GM12878 (cell line): ENCODE results near the gene LSAMP.

Source experiments
- BCL11A ChIP-seq: IDR thresholded peaks from 2 replicates; pipeline ENCODE4 v1.6.1; 2011; ENCODE audit warnings: low read depth, low read length
- NR2F1 ChIP-seq: fragments of 450-650 bp; conservative IDR thresholded peaks from 2 replicates; pipeline ENCODE4 v1.6.1; 2017; ENCODE audit warnings: mild to moderate bottlenecking
- PML ChIP-seq: IDR thresholded peaks from 2 replicates; pipeline ENCODE4 v1.6.1; 2012; ENCODE audit warnings: low read length, inconsistent platforms
- YBX1 ChIP-seq: fragments of 450-650 bp; IDR thresholded peaks from 2 replicates; pipeline ENCODE4 v1.6.1; 2016; ENCODE audit warnings: antibody characterized with exemption
- TF ChIP-seq, protein P1 (sequence below), 3 experiments: IDR thresholded peaks in 2 of 3; conservative IDR thresholded peaks in 1 of 3; 2 replicates each; pipeline ENCODE4 v1.5.1; 2011; ENCODE audit warnings: low read depth in 3 of 3, low read length in 3 of 3, mild to moderate bottlenecking in 3 of 3, control low read depth in 2 of 3, moderate library complexity in 2 of 3, inconsistent platforms in 1 of 3, mixed read lengths in 1 of 3; ENCODE audit not compliant: control insufficient read depth in 2 of 3, insufficient read depth in 1 of 3; ENCODE audit errors: extremely low read depth in 1 of 3
- TF ChIP-seq, protein P2 (sequence below): IDR thresholded peaks from 2 replicates; pipeline ENCODE4 v1.6.1; 2011; ENCODE audit warnings: borderline replicate concordance, low read depth, mild to moderate bottlenecking, moderate library complexity, low read length; ENCODE audit not compliant: insufficient read depth, poor library complexity, severe bottlenecking
- TF ChIP-seq, protein P3 (sequence below): IDR thresholded peaks from 2 replicates; pipeline ENCODE4 v1.6.1; 2011; ENCODE audit warnings: mild to moderate bottlenecking, low read depth, low read length, moderate library complexity; ENCODE audit not compliant: insufficient replicate concordance

DNA sequence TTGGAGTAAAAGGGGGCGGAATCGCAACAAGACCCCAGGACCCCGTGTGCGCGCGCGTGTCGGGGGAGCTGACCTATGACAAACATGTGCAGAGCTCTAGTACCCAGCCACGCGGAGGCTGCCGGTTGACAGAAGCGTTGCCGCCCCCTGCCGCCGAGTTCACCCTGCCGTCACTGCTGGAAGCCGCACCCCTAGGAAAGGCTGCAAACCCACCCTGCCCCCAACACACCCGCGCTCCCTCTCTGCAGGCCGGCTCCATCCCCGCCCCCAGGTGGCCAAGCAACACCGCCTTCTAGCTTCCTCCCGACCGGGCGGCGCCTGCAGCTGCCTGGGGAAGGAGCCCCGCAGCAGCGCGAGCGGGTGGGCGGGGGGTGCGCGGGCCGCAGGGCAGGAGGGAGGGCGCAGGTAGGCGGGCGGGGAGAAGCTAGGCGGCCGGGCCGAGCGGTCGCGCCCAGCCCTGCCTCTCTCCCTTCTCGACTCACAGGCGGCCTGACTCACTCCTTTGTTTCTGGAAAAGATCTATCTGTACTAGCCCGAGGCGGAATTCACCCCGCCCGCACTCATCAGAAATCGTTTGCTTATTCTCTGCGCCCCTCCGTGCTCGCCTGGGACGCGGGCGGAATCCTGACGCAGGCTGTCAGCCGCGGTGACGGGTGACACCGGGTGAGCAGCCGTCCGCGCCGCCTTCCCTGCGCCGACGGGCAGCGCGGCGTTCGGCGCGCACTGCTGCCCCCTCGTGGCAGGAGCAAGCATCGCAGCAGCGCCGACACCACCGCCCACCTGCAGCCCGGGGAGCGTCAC is 661.1 kb downstream of the LSAMP start:
- TF ChIP-seq YBX1 (no peak), BCL11A (no peak), NR2F1 (peak; percentile 28; the same call in 1 of the 2 replicates), PML (no peak)
- TF ChIP-seq, protein P1, sequence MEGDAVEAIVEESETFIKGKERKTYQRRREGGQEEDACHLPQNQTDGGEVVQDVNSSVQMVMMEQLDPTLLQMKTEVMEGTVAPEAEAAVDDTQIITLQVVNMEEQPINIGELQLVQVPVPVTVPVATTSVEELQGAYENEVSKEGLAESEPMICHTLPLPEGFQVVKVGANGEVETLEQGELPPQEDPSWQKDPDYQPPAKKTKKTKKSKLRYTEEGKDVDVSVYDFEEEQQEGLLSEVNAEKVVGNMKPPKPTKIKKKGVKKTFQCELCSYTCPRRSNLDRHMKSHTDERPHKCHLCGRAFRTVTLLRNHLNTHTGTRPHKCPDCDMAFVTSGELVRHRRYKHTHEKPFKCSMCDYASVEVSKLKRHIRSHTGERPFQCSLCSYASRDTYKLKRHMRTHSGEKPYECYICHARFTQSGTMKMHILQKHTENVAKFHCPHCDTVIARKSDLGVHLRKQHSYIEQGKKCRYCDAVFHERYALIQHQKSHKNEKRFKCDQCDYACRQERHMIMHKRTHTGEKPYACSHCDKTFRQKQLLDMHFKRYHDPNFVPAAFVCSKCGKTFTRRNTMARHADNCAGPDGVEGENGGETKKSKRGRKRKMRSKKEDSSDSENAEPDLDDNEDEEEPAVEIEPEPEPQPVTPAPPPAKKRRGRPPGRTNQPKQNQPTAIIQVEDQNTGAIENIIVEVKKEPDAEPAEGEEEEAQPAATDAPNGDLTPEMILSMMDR (IDR thresholded peaks at IDR 0.05 in 2 of 3, conservative IDR thresholded peaks at IDR 0.05 in 1 of 3; ENCODE audit: control insufficient read depth in 2 of 3, extremely low read depth in 1 of 3, insufficient read depth in 1 of 3, low read depth in 3 of 3, low read length in 3 of 3), result peak; percentile 96 to 98 (median 96)
- TF ChIP-seq, protein P2, sequence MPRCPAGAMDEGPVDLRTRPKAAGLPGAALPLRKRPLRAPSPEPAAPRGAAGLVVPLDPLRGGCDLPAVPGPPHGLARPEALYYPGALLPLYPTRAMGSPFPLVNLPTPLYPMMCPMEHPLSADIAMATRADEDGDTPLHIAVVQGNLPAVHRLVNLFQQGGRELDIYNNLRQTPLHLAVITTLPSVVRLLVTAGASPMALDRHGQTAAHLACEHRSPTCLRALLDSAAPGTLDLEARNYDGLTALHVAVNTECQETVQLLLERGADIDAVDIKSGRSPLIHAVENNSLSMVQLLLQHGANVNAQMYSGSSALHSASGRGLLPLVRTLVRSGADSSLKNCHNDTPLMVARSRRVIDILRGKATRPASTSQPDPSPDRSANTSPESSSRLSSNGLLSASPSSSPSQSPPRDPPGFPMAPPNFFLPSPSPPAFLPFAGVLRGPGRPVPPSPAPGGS, result no peak
- TF ChIP-seq, protein P3, sequence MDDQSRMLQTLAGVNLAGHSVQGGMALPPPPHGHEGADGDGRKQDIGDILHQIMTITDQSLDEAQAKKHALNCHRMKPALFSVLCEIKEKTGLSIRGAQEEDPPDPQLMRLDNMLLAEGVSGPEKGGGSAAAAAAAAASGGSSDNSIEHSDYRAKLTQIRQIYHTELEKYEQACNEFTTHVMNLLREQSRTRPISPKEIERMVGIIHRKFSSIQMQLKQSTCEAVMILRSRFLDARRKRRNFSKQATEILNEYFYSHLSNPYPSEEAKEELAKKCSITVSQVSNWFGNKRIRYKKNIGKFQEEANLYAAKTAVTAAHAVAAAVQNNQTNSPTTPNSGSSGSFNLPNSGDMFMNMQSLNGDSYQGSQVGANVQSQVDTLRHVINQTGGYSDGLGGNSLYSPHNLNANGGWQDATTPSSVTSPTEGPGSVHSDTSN, result peak; percentile 80
